OCI-LY1 (cell line): Measurements from ENCODE around the gene KNCN.

Experiments
- H2AFZ ChIP-seq: fragments of 200-600 bp; sonication (generic), shearing (Covaris generic); 2 replicates; pipeline ENCODE4 v1.6.0; 2014; ENCODE audit warnings: antibody characterized with exemption, mild to moderate bottlenecking, low read length
- H3F3A ChIP-seq: fragments of 200-600 bp; sonication (generic), shearing (Covaris generic); 2 replicates; pipeline ENCODE4 v1.6.0; 2014; ENCODE audit warnings: mild to moderate bottlenecking, antibody characterized with exemption, low read length, moderate library complexity; ENCODE audit not compliant: insufficient read depth
- H3K27ac ChIP-seq: fragments of 200-600 bp; sonication (generic); 2 replicates; pipeline ENCODE4 v1.5.1; 2014; ENCODE audit warnings: low read length, mixed run types, mild to moderate bottlenecking, low read depth; ENCODE audit not compliant: poor library complexity, severe bottlenecking
- H3K27me3 ChIP-seq: fragments of 200-600 bp; sonication (generic); 2 replicates; pipeline ENCODE4 v1.6.0; 2014; ENCODE audit warnings: antibody characterized with exemption, mild to moderate bottlenecking, low read length, moderate library complexity; ENCODE audit not compliant: insufficient read depth
- H3K36me3 ChIP-seq: fragments of 200-600 bp; sonication (generic); 2 replicates; pipeline ENCODE4 v1.6.1; 2014; ENCODE audit warnings: mild to moderate bottlenecking, antibody characterized with exemption, low read length, moderate library complexity, mixed read lengths; ENCODE audit not compliant: insufficient read depth
- H3K4me1 ChIP-seq: fragments of 200-600 bp; sonication (generic); 2 replicates; pipeline ENCODE4 v1.5.1; 2014; ENCODE audit warnings: mild to moderate bottlenecking, low read length, moderate library complexity; ENCODE audit not compliant: insufficient read depth, severe bottlenecking
- H3K4me2 ChIP-seq: fragments of 200-600 bp; sonication (generic), shearing (Covaris generic); 2 replicates; pipeline ENCODE4 v1.6.1; 2014; ENCODE audit warnings: low read length
- H3K4me3 ChIP-seq: fragments of 200-600 bp; sonication (generic); 2 replicates; pipeline ENCODE4 v1.5.1; 2014; ENCODE audit warnings: low read length, low read depth, mild to moderate bottlenecking, mixed read lengths; ENCODE audit not compliant: poor library complexity, severe bottlenecking
- H3K79me2 ChIP-seq: fragments of 200-600 bp; shearing (Covaris generic); 2 replicates; pipeline ENCODE4 v1.6.1; 2016; ENCODE audit warnings: mixed run types, low read length, mixed read lengths; ENCODE audit not compliant: insufficient read depth
- H3K9ac ChIP-seq: fragments of 200-600 bp; sonication (generic), shearing (Covaris generic); 2 replicates; pipeline ENCODE4 v1.6.1; 2014; ENCODE audit warnings: mild to moderate bottlenecking, low read length, mixed read lengths
- H3K9me2 ChIP-seq: fragments of 200-600 bp; sonication (generic), shearing (Covaris generic); 2 replicates; pipeline ENCODE4 v1.6.1; 2014; ENCODE audit warnings: low read depth, mild to moderate bottlenecking, low read length, mixed read lengths
- H3K9me3 ChIP-seq: fragments of 200-600 bp; shearing (Covaris generic); 2 replicates; pipeline ENCODE4 v1.6.1; 2014; ENCODE audit warnings: low read length, mixed read lengths
- H4K20me1 ChIP-seq: fragments of 200-600 bp; sonication (generic), shearing (Covaris generic); 2 replicates; pipeline ENCODE4 v1.6.0; 2016; ENCODE audit warnings: mild to moderate bottlenecking, low read length; ENCODE audit not compliant: insufficient read depth
- EZH2 ChIP-seq: fragments of 200-600 bp; sonication (generic), shearing (Covaris generic); IDR thresholded peaks from 2 replicates; pipeline ENCODE4 v1.8.0; 2017; ENCODE audit warnings: borderline replicate concordance, mixed run types, mild to moderate bottlenecking, antibody characterized with exemption, low read length, moderate library complexity, mixed read lengths
- TF ChIP-seq, protein P1 (sequence below): fragments of 200-600 bp; sonication (generic), shearing (Covaris generic); IDR thresholded peaks from 2 replicates; pipeline ENCODE4 v1.5.1; 2017; ENCODE audit warnings: mild to moderate bottlenecking, antibody characterized with exemption, low read length, moderate library complexity, mixed read lengths

The KNCN gene

GRCh38 chr1:46510341-46510997 is 41.0 kb downstream of the KNCN start:
- H3F3A ChIP-seq: no peaks in the 10 kb centered on the region
- H3K27ac ChIP-seq: no peak overlapping the region
- no peak overlapping the region for H2AFZ ChIP-seq
- no peak overlapping the region for H3K9ac ChIP-seq
- H3K4me3 ChIP-seq: no peak overlapping the region
- H3K79me2 ChIP-seq: no peaks in the 10 kb centered on the region
- no peaks in the 10 kb centered on the region for H3K9me3 ChIP-seq
- no peaks in the 10 kb centered on the region; the same call in 1 of the 2 replicates for H3K27me3 ChIP-seq
- H4K20me1 ChIP-seq: no peaks in the 10 kb centered on the region
- TF ChIP-seq EZH2: no peak
- TF ChIP-seq, protein P1, sequence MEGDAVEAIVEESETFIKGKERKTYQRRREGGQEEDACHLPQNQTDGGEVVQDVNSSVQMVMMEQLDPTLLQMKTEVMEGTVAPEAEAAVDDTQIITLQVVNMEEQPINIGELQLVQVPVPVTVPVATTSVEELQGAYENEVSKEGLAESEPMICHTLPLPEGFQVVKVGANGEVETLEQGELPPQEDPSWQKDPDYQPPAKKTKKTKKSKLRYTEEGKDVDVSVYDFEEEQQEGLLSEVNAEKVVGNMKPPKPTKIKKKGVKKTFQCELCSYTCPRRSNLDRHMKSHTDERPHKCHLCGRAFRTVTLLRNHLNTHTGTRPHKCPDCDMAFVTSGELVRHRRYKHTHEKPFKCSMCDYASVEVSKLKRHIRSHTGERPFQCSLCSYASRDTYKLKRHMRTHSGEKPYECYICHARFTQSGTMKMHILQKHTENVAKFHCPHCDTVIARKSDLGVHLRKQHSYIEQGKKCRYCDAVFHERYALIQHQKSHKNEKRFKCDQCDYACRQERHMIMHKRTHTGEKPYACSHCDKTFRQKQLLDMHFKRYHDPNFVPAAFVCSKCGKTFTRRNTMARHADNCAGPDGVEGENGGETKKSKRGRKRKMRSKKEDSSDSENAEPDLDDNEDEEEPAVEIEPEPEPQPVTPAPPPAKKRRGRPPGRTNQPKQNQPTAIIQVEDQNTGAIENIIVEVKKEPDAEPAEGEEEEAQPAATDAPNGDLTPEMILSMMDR: no peak
- H3K9me2 ChIP-seq: no peaks in the 10 kb centered on the region
- H3K4me2 ChIP-seq: no peak overlapping the region
- H3K4me1 ChIP-seq: no peaks in the 10 kb centered on the region
- no peaks in the 10 kb centered on the region for H3K36me3 ChIP-seq

DNA sequence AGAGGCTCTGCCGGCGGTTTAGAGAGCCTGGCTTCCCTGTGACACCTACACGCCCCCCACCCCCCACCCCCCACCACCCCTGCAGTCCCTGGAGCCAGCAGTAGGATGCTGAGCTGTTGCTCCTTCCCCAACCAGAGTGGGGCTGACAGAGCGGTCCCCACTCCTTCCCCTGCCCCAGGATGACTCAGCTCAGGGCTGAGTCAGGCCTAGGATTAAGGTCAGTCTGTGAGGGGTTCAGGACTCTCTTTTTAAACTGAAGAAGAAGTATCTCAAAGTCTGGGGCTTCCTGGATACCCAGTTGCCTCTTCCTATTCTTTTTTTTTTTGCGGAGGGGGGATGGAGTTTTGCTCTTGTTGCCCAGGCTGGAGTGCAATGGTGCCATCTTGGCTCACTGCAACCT is 42.7 kb downstream of the KNCN start:
- no peak overlapping the region for H3K27ac ChIP-seq
- no peak overlapping the region for H3K4me2 ChIP-seq
- H3K9me2 ChIP-seq: no peaks in the 10 kb centered on the region
- H3K4me1 ChIP-seq: no peaks in the 10 kb centered on the region
- TF ChIP-seq EZH2: no peak
- TF ChIP-seq, protein P1: no peak
- no peaks in the 10 kb centered on the region for H4K20me1 ChIP-seq
- no peaks in the 10 kb centered on the region for H3F3A ChIP-seq
- H3K79me2 ChIP-seq: no peaks in the 10 kb centered on the region
- H2AFZ ChIP-seq: no peak overlapping the region
- no peak overlapping the region for H3K4me3 ChIP-seq
- H3K9me3 ChIP-seq: no peaks in the 10 kb centered on the region
- no peaks in the 10 kb centered on the region; the same call in 1 of the 2 replicates for H3K27me3 ChIP-seq
- no peaks in the 10 kb centered on the region for H3K36me3 ChIP-seq
- H3K9ac ChIP-seq: no peak overlapping the region

GRCh38 chr1:46506470-46507219 is 44.8 kb downstream of the KNCN start:
- Histone ChIP-seq H3K27me3 (peaks cover 7% of the 10 kb centered on the region; the same call in 1 of the 2 replicates), H3K4me1 (no peaks in the 10 kb centered on the region), H3F3A (no peaks in the 10 kb centered on the region), H3K9ac (no peak overlapping the region), H3K9me3 (no peaks in the 10 kb centered on the region), H3K9me2 (no peaks in the 10 kb centered on the region), H3K4me3 (no peak overlapping the region), H3K79me2 (no peaks in the 10 kb centered on the region), H3K36me3 (no peaks in the 10 kb centered on the region), H4K20me1 (no peaks in the 10 kb centered on the region), H3K27ac (no peak overlapping the region), H2AFZ (no peak overlapping the region), H3K4me2 (no peak overlapping the region)
- TF ChIP-seq, protein P1: no peak
- TF ChIP-seq EZH2: no peak
